ENCODE measurements around the gene PLEKHD1. TPM values are rescaled to one million over a fixed set of nuclear protein-coding genes. Genes with fewer than 3 reads are reported as not detected.
A peak's percentile ranks its signal among the peaks of the same experiment; 100 is the strongest.

Gene PLEKHD1
- total and polyA plus RNA-seq, 2 of the 8 experiments (the other 6 are each of a cell fraction or from before 2014, with no cell fraction given), result 0.24 to 0.48 TPM

DNA sequence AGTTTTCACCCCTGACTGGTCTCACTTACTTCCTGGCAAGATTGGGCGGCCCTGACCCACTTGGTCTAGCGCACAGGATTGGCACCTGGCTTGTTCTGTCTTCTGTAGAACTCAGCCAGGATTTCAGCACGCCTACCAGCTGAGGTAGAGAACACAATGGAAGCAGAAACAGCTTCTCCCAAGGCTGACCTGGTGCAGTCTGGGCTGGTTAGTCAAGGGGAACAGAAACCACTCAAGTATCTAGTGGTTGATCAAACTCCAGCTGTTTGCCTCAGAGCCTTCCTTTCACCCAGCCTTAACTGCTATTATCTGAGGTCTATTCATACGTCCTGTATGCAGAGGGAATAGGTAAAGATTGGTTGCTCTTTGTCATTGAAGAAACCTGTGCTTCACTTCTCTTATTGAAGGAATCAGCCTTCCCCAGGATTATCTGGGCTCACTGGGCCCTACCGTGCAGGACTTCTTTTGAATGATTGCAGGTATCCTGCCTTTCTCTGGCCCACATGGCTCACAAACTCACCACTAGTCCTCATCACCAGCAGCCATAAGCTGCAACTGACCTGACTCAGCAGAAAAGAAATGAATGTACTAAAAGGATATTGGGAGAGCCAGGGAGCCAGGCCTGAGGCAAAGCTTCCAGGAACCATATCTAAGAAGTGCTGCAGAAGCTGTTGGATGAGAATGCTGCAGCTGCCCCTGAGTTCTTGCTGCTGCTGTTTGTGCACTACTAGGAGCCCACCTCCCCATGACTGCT is 2.5 kb upstream of the PLEKHD1 start:
- 74% methylated on average over 5 of the region's 5 CpGs; no CpG with 5 or more reads in 1 of the 2 experiments for WGBS, 2 experiments (ENCODE audit: extremely low coverage in 1 of 2, insufficient coverage in 1 of 2, insufficient read length in 1 of 2, insufficient replicate concordance in 2 of 2, low coverage in 1 of 2, low lambda C conversion rate in 2 of 2, missing lambda C conversion rate in 1 of 2)
- H3K4me2 ChIP-seq (ENCODE audit: insufficient read depth in 1 of 2, low read depth in 2 of 2, low read length in 2 of 2), result no peak overlapping the region
- no peak for DNase-seq (ENCODE audit: low read depth in 1 of 2, low spot score in 2 of 2)
- no peak overlapping the region for H2AK5ac ChIP-seq (ENCODE audit: low read depth, low read length)
- no peak overlapping the region for H3K4me3 ChIP-seq (ENCODE audit: extremely low read depth in 1 of 4, insufficient read depth in 2 of 4, low read depth in 3 of 4, low read length in 4 of 4)
- H3K23me2 ChIP-seq (ENCODE audit: low read depth, low read length), result peaks cover 19% of the 10 kb centered on the region
- no peak overlapping the region for H3K14ac ChIP-seq (ENCODE audit: insufficient read length)
- H3K79me1 ChIP-seq (ENCODE audit: low read depth, low read length), result no peaks in the 10 kb centered on the region
- H2BK12ac ChIP-seq (ENCODE audit: low read depth, low read length), result no peak overlapping the region
- H2BK15ac ChIP-seq (ENCODE audit: low read length), result no peak overlapping the region
- TF ChIP-seq RFX5 (IDR thresholded peaks at IDR 0.05; ENCODE audit: borderline replicate concordance, low read depth, low read length) (no peak), MAFK (IDR thresholded peaks at IDR 0.05; ENCODE audit: low read depth, low read length) (peak; percentile 59), CHD1 (IDR thresholded peaks at IDR 0.05; ENCODE audit: low read depth, low read length) (no peak), RNF2 (IDR thresholded peaks at IDR 0.05; ENCODE audit: borderline replicate concordance, low read depth, low read length, missing control alignments, poor library complexity, severe bottlenecking) (no peak)
- TF ChIP-seq, protein P1, sequence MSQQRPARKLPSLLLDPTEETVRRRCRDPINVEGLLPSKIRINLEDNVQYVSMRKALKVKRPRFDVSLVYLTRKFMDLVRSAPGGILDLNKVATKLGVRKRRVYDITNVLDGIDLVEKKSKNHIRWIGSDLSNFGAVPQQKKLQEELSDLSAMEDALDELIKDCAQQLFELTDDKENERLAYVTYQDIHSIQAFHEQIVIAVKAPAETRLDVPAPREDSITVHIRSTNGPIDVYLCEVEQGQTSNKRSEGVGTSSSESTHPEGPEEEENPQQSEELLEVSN (IDR thresholded peaks at IDR 0.05), result no peak
- TF ChIP-seq, protein P2, sequence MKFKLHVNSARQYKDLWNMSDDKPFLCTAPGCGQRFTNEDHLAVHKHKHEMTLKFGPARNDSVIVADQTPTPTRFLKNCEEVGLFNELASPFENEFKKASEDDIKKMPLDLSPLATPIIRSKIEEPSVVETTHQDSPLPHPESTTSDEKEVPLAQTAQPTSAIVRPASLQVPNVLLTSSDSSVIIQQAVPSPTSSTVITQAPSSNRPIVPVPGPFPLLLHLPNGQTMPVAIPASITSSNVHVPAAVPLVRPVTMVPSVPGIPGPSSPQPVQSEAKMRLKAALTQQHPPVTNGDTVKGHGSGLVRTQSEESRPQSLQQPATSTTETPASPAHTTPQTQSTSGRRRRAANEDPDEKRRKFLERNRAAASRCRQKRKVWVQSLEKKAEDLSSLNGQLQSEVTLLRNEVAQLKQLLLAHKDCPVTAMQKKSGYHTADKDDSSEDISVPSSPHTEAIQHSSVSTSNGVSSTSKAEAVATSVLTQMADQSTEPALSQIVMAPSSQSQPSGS (IDR thresholded peaks at IDR 0.05; ENCODE audit: low read length), result no peak
- H2BK120ac ChIP-seq (replicated peaks; ENCODE audit: low read depth, low read length), result no peak overlapping the region
- no peak overlapping the region for H2AFZ ChIP-seq (ENCODE audit: low read length)
- no peak overlapping the region for H3K23ac ChIP-seq (ENCODE audit: insufficient read length)
- H3K9me3 ChIP-seq (ENCODE audit: insufficient read depth in 2 of 2, low read depth in 1 of 2, low read length in 1 of 2), result no peaks in the 10 kb centered on the region
- no peak overlapping the region for H2BK5ac ChIP-seq (ENCODE audit: low read depth, low read length)
- H3K18ac ChIP-seq (ENCODE audit: extremely low read depth, low read length), result no peak overlapping the region; the same call in 1 of the 2 replicates
- H4K5ac ChIP-seq (ENCODE audit: insufficient read length, low read depth, low read length), result no peak overlapping the region
- H3K4ac ChIP-seq (replicated peaks; ENCODE audit: insufficient read length, low read depth, low read length), result no peak overlapping the region
- H4K91ac ChIP-seq (replicated peaks; ENCODE audit: insufficient read length, low read length), result no peak overlapping the region
- no peaks in the 10 kb centered on the region for H3K36me3 ChIP-seq (ENCODE audit: control insufficient read depth in 2 of 4, insufficient read depth in 4 of 4, low read length in 3 of 4)
- peaks cover 0 to 1% of the 10 kb centered on the region in 2 experiments for H4K20me1 ChIP-seq (replicated peaks in 1 of 2; ENCODE audit: control insufficient read depth in 1 of 2, insufficient read depth in 2 of 2, low read length in 2 of 2)
- no peak overlapping the region for H4K8ac ChIP-seq (ENCODE audit: extremely low read depth, insufficient read depth, low read length)
- 0 out of 2 replicates have a peak overlapping the region, but pooled peaks have one; percentile 37 for H2BK20ac ChIP-seq (ENCODE audit: low read length)
- no peak overlapping the region for H3K56ac ChIP-seq (replicated peaks; ENCODE audit: insufficient read length, low read depth, low read length)
- H3K27ac ChIP-seq (ENCODE audit: low read depth, low read length), result no peak overlapping the region
- no peak for FAIRE-seq
- ChIA-PET POLR2A (ENCODE audit: partially characterized antibody) (no interaction called here), CTCF (ENCODE audit: partially characterized antibody) (interaction anchor here (0.6 to 1.5 kb wide), 5 partner anchors 11 to 92 kb away, joined by 3 to 4 read pairs (median 3); no protein-coding TSS in a partner anchor)
- H3K9ac ChIP-seq (replicated peaks in 1 of 4; ENCODE audit: extremely low read depth in 1 of 4, low read depth in 3 of 4, low read length in 3 of 4), result no peak overlapping the region; a peak in 1 of 7 replicates
- peaks cover 30 to 52% (median 45%) of the 10 kb centered on the region in 4 experiments for H3K27me3 ChIP-seq (replicated peaks in 1 of 4; ENCODE audit: control insufficient read depth in 3 of 4, extremely low read depth in 1 of 4, insufficient read depth in 3 of 4, low read length in 3 of 4)
- peaks cover 0 to 5% (median 3%) of the 10 kb centered on the region in 4 experiments; a peak in 1 of 7 replicates for H3K4me1 ChIP-seq (replicated peaks in 1 of 4; ENCODE audit: control insufficient read depth in 3 of 4, insufficient read depth in 4 of 4, low read length in 3 of 4)
- no peaks in the 10 kb centered on the region for H3K79me2 ChIP-seq (ENCODE audit: control insufficient read depth in 1 of 2, insufficient read depth in 2 of 2, low read length in 2 of 2)
